ENCODE data around the gene TRPV4. TPM values are rescaled to one million over a fixed set of nuclear protein-coding genes. Genes with fewer than 3 reads are reported as not detected.
A peak's percentile ranks its signal among the peaks of the same experiment; 100 is the strongest.
"Not testable (repeated sequence)": the region's sequence is repeated elsewhere in the genome, so short reads cannot be mapped to it uniquely, and the experiment has no call there.

TRPV4 gene
- total RNA-seq, 1 donor from 2014 or later, result 0.08 TPM

DNA sequence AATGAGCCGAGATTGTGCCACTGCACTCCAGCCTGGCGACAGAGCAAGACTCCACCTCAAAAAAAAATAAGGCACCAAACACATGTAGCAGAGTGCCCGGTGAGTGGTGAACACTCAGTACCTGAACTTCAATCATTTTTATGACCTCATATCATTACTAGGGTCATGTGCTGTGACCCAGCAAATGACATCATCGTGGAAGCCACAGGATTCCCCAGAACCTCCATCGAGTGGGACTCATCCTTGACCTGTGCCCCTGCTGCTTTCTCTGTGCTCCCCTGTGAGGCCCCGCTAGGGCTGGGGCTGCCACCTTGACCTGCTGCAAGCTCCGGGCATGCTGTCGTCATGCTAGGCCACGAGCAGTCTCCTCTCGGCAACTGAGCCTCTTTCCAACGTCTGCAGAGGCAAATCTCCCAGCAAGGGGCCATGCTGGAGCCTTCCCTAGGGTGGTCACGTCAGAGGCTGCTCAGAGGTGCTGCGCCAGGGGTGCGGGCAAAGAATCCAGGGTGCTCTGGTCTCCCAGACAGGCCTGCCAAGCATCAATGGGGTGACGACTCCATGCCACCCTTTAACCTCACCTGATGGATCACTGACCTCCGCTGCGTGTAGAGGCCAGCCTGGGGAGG lies 28.6 kb upstream of the TRPV4 start:
- no peak for DNase-seq (ENCODE audit: low read depth)

DNA sequence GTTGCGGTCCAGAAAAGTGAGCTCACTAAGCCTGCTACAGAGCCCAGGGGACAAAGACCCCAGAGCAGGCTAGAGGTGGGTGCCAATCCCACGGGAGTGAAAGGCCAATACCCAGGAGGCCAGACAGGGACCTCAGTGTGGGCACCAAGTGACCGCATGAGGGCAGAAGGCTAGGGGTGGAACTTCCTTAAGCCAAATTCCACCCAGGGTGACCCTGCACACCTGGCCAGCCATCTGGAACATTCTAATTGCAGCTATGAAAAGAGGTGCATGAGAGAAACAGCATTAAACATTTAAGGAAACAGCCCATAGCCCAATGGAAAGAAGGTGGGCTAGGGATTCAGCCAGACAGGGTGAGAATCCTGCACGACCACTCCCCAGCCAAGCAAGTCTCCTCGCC lies 27.8 kb upstream of the TRPV4 start:
- DNase-seq (ENCODE audit: low read depth), result no peak

DNA sequence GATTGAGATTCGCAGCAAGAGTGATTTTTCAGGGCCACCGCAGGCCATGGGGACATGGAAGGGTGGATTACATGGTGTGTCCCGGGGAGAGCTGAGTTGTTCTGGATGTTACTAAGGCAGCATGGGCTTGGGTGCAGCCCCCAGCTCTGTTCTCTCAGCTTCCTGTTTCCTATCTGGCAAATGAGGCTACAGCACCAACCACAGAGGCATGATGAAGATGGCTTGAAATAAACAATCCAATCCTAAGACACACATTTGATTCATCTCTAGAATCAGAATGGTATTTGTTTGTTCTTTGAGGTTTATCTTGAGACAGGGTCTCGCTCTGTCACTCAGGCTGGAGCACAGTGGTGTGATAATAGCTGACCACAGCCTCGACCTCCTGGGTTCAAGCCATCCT lies 25.6 kb upstream of the TRPV4 start:
- DNase-seq (ENCODE audit: low read depth), result no peak

DNA sequence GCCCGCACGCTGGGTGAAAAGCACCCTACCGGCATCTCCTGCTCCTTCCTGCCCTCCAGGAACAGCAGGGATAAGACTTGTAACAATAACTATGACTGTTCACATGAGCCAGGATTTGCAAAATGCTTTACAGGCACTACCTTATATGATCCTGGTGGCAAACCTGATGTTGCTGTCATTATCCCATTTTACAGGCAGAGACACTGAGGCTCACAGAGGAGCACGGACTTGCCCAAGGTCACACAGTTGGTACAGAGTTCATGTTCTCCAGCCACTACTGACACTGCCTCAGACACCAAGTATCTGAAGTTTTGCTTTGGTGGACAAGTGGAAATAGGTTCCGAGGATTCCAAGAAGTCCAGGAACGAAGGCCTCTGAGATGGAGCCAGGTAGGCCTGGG lies 24.5 kb upstream of the TRPV4 start:
- DNase-seq (ENCODE audit: low read depth), result no peak

DNA sequence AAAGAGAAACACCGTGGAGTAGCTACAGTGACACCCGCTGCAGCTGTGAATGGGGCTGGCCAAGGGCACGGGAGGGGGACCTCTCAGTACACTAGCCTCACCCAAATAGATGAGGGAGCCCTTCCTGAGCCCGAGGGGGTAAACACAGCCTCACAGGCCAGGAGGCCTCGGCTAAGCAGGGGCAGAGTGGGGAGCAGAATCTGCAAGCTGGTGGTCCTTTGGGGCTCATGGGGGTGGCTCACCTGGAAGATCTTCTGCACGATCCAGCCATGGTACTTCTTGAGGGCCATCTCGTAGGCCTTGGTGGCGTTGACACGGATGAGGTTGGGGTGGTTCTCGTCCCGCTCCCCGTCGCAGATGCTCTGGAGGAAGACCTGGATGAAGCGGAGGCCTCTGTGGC lies 22.2 kb upstream of the TRPV4 start:
- DNase-seq (ENCODE audit: low read depth), result no peak

DNA sequence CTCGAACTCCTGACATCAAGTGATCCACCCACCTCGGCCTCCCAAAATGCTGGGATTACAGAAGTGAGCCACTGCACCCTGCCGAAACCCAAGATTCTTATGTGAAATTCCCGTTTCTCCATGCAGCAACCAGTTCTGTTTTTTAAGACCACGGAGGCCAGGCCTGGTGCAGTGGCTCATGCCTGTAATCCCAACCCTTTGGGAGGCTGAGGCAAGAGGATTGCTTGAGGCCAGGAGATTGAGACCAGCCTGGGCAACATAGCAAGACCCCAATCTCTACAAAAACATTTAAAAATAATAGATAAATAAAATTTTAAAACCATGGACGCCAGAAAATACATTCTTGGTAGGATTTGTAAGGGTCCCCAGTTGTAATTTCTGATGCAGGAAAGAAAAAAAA lies 17.3 kb upstream of the TRPV4 start:
- DNase-seq (ENCODE audit: low read depth), result not testable (repeated sequence)

DNA sequence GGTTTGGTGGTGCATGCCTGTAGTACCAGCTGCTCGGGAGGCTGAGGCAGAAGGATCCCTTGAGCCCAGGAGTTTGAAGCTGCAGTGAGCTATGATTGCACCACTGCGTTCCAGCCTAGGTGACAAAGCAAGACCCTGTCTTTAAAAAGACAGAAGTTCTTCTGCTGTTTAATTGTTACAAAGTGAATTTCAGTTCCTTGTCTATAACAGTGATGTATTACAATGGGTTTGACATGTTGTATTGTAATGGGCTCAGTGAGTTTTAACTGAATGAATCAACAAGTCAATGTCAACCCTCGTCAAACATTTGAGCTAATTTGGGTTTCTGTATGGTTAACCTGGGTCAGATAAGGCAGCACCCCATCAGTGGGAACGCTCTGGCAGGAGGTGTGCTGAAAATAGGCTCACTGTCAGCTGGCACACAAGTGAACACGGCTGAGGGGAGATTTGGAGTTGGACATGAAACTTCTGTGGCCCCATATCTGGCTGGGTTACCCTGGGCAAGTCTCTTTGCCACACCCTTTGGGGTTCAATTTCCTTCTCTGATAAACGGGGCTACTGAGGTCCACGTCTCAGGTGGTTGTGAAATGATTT lies 14.0 kb upstream of the TRPV4 start:
- no peak for DNase-seq (ENCODE audit: low read depth)

DNA sequence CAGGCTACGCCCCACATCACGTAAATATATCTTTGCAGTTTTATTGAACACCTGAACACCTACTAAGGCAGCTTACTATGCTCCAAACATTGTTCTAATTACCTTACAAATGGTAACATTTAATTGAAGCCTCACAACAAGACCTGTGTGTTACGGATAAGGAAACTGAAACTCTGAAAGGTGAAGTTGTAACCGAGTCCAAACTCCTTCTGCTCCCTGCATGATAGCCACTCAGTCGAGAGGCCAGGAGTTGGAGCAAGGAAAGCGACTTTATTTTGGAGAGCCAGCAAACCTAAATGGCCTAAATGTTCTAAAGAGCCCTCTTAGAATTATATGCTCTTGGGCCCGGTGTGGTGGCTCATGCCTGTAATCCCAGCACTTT lies 12.6 kb upstream of the TRPV4 start:
- no peak for DNase-seq (ENCODE audit: low read depth)

DNA sequence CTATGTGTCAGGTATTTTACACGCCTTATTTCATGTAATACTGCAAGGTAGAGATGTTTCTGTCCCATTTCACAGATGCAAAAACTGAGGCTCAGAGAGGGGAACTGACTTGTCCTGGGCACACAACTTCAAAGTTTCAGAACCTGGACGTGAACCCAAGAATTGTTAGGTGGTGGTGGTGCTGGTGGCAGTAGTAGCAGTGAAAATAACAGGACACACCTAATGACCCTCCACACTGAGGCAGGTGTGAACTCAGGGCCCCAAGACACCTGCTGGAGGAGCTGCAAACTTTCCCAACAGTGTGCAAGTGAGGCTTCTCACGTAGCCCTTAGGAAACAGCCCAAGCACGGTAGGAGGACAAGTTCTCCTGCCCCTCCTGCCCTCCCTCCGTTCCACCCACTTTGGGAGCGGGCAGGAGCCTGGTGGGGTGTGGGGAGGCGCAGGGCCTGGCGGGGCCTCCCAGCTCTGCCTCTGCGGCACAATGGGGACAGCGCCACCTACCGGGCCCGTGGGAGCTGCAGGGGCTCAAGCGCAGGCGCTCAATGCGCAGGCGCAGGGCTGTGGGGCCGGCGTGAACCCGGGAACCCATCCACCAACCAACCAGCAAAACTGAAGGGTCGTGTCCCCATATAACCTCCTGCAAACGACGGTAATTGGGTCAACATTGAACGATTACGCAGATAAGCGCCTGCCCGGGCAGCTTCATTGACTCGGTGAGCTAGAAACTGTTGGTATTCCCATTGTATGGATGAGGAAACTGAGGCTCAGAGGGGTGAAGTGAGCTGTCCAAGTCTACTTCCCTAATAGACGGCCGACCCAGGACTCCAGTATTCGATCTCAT lies 12.0 kb upstream of the TRPV4 start:
- DNase-seq (ENCODE audit: low read depth), result peak; percentile 83

DNA sequence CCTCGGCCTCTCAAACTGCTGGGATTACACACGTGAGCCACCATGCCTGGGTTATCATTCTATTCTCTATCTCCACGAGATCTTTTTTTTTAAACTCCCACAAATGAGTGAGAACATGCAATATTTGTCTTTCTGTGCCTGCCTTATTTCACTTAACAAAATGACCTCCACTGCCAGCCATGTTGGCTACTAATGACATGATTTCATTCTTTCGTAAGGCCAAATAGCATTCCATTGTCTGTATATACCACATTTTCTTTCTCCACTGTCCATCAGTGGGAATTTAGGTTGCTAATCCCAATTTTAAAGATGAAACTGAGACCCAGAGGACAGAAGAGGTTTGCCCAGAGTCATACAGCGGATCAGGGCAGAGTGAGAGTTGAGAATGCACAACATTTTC lies 10.9 kb upstream of the TRPV4 start:
- no peak for DNase-seq (ENCODE audit: low read depth)

DNA sequence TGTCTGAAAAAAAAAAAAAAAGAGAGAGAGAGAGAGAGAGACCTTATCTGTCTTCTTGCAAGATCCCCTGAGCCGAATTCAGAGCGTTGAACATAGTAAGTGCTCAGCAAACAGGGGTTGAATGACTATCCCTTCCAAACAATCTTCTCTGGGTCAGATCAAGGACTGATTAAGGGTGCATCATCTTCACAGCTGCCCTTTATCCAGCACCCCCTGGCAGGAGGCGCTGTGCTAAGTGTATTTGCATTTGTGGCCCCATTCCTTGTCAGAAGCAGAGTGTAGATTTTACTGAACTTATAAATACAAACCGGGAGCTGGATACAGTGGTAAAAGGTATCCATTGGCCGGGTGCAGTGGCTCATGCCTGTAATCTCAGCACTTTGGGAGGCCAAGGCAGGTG lies 8.8 kb upstream of the TRPV4 start:
- DNase-seq (ENCODE audit: low read depth), result no peak

DNA sequence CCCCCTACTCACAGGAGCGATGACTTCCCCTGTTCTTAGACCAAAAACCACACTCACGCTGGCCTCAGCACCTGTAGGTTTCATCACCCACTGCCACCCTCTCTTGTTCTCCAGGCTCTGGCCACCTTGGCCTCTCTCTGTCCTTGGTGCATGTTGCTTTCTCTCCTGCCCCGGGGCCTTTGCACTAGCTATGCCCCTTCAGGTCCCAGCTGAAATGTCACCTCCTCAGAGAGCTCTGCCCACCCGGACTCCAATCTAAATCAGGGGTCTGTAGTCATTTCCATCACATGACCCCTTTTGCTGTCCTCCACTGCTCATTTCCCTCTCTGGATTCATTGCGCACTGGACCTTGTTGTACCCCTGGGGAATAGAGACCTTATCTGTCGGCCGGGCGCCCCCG lies 8.2 kb upstream of the TRPV4 start:
- no peak for DNase-seq (ENCODE audit: low read depth)

DNA sequence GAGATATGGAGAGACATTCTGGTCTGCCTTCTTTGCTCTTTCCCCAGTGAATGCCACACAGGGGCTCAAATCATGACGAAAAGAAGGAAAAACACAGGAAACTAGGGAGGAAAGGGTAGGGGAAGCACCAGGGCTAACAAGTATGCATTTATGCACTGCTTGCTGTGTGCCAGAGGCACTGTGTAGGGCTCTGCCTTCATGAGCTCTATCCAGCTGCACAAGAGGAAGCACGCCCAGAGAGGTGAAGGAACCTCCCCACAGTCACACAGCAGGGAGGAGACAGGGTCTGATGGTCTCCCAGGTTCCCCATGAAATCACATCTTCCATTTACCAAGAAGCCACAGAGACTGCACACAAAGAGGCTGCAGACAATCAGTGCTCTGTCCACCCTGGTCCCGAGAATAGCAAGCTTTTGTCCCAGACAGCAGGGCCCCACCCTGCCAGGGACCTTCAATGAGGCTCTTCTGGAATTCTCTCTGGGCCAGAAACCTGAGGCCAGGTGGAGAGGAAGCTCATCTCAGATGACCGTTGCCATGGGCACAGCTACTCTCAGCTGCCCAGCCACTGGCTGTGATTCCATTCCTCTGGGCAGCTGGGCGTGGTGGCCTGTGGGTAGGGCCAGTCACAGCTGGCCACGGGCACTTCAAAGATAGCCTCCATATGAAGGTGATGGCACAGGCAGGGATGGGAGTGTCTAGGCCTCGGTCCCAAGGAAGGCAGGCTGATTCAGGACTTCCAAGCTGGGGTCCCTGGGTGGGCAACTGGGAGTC lies 7.3 kb upstream of the TRPV4 start:
- DNase-seq (ENCODE audit: low read depth), result peak; percentile 90

DNA sequence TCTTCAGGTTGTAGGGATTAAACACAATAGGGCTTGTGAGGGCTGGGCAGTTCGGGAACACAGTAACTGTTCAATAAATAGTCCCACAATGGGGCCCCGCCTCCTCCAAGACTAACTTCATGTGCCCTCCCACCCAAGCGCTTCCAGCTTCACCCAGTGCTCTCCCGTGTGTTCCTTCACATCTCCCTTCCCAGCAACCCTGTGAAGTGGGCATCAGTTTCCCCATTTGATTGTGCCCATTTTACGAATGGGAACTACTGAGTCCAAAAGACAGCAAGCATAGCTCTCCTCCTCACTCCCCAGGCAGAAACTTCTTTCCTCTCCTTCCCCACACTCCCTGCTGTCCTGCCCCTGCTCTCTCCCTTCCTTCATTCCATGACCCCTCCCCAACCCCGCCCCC lies 6.2 kb upstream of the TRPV4 start:
- no peak for DNase-seq (ENCODE audit: low read depth)

DNA sequence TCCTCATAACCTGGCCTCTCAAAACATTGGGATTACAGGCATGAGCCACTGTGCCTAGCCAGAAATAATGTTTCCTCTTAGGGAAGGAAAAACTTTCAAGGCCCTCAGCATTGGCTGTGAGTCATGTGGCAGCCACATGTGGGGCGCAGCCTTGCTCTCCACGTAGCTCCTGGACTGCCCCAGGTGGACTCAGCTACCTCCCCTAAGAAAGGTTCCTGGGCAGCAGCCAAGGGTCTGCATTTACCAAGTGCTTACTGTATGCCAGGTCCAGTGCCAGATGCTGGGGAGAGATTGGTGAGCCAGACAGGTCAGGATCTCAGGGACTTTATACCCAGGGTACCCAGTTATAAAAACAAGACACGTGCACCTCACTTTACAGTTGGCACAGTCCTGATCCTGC lies 3.7 kb upstream of the TRPV4 start:
- DNase-seq (ENCODE audit: low read depth), result no peak

DNA sequence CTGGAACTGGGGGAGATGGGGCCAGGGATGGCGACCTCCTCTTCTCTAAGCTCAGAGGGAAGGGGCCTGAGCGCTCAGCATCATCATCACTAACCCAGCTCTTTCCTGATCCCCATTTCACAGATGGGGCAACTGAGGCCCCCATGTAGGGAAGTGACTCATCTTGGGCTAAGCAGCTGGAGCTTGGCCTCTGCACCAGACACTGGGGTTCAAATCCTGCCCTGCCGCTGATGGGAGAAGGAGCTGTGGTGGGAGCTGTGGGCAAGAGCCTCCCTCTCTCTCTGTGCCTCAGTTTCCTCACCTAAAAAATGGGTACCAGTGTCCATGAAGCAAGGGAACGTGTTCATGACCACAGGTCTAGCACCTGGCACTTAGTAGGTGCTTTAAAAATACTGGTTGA lies 2.6 kb upstream of the TRPV4 start:
- no peak for DNase-seq (ENCODE audit: low read depth)

DNA sequence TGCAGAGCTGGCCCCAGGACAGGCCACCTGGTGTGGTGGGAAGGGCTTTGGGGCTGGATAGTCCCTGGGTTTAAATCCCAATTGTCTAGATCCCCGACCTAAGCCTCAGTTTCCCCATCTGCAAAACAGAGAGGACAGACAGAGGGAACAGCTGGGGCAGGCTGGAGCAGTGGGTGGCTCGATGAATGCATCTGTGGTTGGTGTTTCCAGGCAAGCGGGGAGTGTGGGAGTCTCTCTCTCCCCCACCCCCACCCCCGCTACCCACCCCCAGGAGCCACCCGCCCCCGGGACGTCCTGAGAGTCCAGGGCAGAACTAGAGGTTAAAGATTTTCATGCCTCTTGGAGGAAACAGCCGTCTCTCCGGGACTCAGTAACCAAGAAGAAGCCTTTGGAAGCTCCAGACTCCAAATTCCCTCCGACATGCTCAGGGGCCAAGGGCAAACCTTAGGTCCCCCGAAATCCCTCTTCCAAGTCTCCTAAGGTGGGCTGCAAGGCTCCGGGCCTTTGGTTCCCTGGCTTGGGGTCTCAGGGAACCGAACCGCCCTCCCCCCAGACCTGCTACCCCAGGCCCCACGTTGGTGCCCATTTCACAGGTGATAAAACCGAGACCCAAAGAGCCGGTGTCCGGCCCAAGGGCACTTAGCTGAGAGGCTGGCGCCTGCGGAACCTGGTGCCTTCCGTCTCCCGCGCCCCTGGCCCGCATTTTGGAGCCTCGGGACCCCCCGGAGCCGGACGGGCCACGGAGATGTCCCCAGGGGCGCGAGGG lies 474 bp downstream of the TRPV4 start:
- no peak for DNase-seq (ENCODE audit: low read depth)

DNA sequence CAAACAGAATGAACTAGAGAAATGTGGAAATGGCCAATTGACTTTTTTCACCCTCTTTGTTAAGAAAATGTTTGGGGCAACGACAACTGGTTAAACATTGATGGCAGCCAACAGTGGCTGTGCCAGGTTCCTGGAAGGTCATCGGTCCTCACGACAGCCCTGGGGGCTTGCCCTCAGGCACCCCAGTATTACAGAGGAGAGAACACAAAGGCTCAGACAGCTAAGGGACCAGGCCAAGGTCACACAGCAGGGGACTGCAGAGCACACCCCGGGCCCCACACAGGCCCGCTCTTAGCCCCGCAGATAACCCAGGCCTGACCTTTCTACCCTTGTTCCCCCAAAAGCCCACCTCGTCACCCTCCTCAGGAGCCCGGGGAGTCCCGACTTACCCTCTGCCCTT lies 1.3 kb downstream of the TRPV4 start:
- no peak for DNase-seq (ENCODE audit: low read depth)

DNA sequence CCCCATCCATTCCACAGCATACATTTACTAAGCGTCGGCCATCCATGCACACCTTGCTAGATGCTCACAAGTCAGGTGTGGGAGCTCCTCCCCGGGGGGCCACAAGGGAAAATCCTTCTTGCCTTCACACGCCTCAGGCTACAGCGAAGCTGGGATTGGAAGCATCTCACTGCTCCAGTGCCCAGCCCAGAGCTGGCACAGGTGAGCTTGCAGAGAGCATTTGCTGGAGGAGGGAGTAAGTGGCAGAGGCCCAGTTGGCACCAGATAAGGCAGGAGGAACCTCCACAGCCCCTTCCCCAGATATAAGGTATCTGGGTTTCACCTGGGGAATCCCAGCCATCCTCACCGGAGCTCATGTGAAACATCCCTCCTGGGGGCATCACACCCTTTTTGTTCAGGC lies 1.8 kb downstream of the TRPV4 start:
- no peak for DNase-seq (ENCODE audit: low read depth)

DNA sequence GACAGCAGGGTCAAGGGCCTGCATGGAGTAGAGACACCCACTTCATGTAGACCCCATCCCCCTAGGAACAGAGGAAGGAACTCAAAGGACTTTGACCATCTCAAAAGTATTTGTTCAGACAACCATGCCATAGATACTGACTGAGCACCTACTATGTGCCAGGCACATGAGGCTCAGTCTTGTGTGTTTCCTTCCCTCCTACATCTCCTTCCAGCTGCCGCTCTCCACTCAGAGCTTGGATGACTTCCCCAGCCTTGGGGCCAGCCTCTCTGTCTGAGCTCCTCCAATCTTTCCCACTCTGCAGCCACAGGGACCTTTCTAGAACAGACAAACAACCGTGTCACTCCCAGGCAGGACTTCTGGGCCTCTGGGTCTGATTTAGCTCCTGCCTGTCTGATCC lies 2.5 kb downstream of the TRPV4 start:
- DNase-seq (ENCODE audit: low read depth), result no peak

DNA sequence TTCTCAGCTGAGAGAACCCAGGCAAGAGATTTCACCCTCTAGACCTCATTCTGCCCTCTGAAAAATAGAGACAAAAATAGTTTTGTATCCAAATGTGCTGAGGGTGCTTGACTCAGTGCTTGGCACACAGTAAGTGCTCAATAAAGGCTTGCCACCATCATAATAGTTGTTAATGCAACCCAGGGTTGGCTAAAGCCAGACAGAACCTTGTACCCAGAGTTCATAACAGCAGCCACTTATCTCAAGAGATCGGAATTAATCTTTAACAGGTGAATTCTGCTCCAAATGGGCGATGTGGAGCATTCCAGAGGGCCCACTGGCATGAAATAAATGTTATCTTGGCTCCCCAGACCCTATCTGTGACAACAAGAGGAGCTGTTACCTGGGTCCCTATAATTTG lies 2.9 kb downstream of the TRPV4 start:
- DNase-seq (ENCODE audit: low read depth), result no peak

Measured in myocyte (in vitro differentiated cells).